Naive thymus-derived CD4-positive, alpha-beta T cell (primary cell): Measurements from ENCODE around the gene ZNF518A. TPM values are rescaled to one million over a fixed set of nuclear protein-coding genes. Genes with fewer than 3 reads are reported as not detected.

Source experiments
- ATAC-seq: fragments of 150-1000 bp; cut with Tn5 transposase; 2 replicates; pipeline ENCODE4 v1.10.0; 2021; ENCODE audit warnings: mild to moderate bottlenecking, moderate library complexity
- CTCF ChIA-PET: fragments of 350-600 bp; sonication (Branson Sonifier 250); formaldehyde crosslinking; loops from one replicate; lab custom pipeline; 2021; ENCODE audit warnings: antibody characterized with exemption; lab: Charles Lee
- POLR2A ChIA-PET: fragments of 350-600 bp; sonication (Branson Sonifier 250); formaldehyde crosslinking; loops from one replicate; lab custom pipeline; 2021; ENCODE audit warnings: antibody characterized with exemption, inconsistent platforms; lab: Charles Lee
- DNase-seq, 9 donors: peaks; one replicate each; pipeline versions ENCODE4 v3.0.0 to v3.0.0-alpha.2; 2020 to 2022; ENCODE audit warnings: mixed read lengths in 1 of 9
- H3K27ac ChIP-seq: one replicate; pipeline ENCODE4 v1.7.0; 2013; ENCODE audit warnings: mild to moderate bottlenecking, low read depth, low read length, moderate library complexity
- H3K27me3 ChIP-seq, 2 donors: one replicate each; pipeline ENCODE4 v1.7.0; 2013; ENCODE audit warnings: low read length in 2 of 2, mild to moderate bottlenecking in 2 of 2, moderate library complexity in 2 of 2; ENCODE audit not compliant: control insufficient read depth in 2 of 2, insufficient read depth in 2 of 2
- H3K36me3 ChIP-seq, 3 experiments: 1 replicate in 2 of 3; 2 replicates in 1 of 3; pipeline ENCODE4 v1.7.0; 2013; ENCODE audit warnings: low read length in 3 of 3, mild to moderate bottlenecking in 3 of 3, moderate library complexity in 1 of 3; ENCODE audit not compliant: insufficient read depth in 3 of 3, control insufficient read depth in 2 of 3
- H3K4me1 ChIP-seq, 2 donors: one replicate each; pipeline ENCODE4 v1.7.0; 2013; ENCODE audit warnings: low read length in 2 of 2, mild to moderate bottlenecking in 2 of 2, moderate library complexity in 1 of 2; ENCODE audit not compliant: control insufficient read depth in 2 of 2, insufficient read depth in 2 of 2
- H3K4me3 ChIP-seq: 2 replicates; pipeline ENCODE4 v1.7.0; 2013; ENCODE audit warnings: mild to moderate bottlenecking, low read length
- H3K9me3 ChIP-seq, 3 experiments: 1 replicate in 2 of 3; 2 replicates in 1 of 3; pipeline ENCODE4 v1.7.0; 2013; ENCODE audit warnings: low read length in 3 of 3; ENCODE audit not compliant: control insufficient read depth in 2 of 3
- H3K27ac Mint-ChIP-seq, 9 donors: one replicate each; pipeline ENCODE4 v1.8.0; 2020 to 2022; ENCODE audit warnings: mixed read lengths in 9 of 9, mild to moderate bottlenecking in 8 of 9, moderate library complexity in 5 of 9, inconsistent platforms in 2 of 9
- H3K27me3 Mint-ChIP-seq, 5 donors: one replicate each; pipeline ENCODE4 v1.8.0; 2021 to 2022; ENCODE audit warnings: mixed read lengths in 5 of 5, mild to moderate bottlenecking in 1 of 5
- H3K36me3 Mint-ChIP-seq, 5 donors: one replicate each; pipeline ENCODE4 v1.8.0; 2020 to 2022; ENCODE audit warnings: mixed read lengths in 5 of 5, mild to moderate bottlenecking in 3 of 5, inconsistent platforms in 1 of 5
- H3K4me1 Mint-ChIP-seq, 7 donors: one replicate each; pipeline ENCODE4 v1.8.0; 2020 to 2022; ENCODE audit warnings: mixed read lengths in 7 of 7, mild to moderate bottlenecking in 3 of 7, inconsistent platforms in 1 of 7
- H3K4me3 Mint-ChIP-seq, 10 donors: one replicate each; pipeline ENCODE4 v1.8.0; 2020 to 2022; ENCODE audit warnings: mild to moderate bottlenecking in 10 of 10, mixed read lengths in 10 of 10, moderate library complexity in 6 of 10, inconsistent platforms in 2 of 10
- H3K9me3 Mint-ChIP-seq, 11 donors: one replicate each; pipeline ENCODE4 v1.8.0; 2020 to 2022; ENCODE audit warnings: mixed read lengths in 11 of 11, mild to moderate bottlenecking in 4 of 11, inconsistent platforms in 1 of 11, moderate library complexity in 1 of 11
- intact Hi-C, 2 donors: fragments of 100-400 bp; cut with micrococcal nuclease; formaldehyde crosslinking; loops; one replicate each; pipeline ENCODE4 v1.15.1; 2023
- polyA plus RNA-seq, 2 donors: library from polyadenylated mRNA; unstranded; fragments of 300-500 nt; fragmentation: Illumina TruSeq; gene quantifications; one replicate each; pipeline ENCODE4 v1.2.3, GENCODE V29; 2021
- total RNA-seq, 6 experiments: library from RNA in 5 of 6; stranded (reverse) in 5 of 6; gene quantifications; 1 replicate in 5 of 6; 2 replicates in 1 of 6; pipeline ENCODE4 v1.2.3 and lab custom pipeline; 2021 to 2026

Gene ZNF518A
- total and polyA plus RNA-seq, 7 experiments from 2014 or later = 7.1 to 25.1 (median 20.5) TPM

DNA sequence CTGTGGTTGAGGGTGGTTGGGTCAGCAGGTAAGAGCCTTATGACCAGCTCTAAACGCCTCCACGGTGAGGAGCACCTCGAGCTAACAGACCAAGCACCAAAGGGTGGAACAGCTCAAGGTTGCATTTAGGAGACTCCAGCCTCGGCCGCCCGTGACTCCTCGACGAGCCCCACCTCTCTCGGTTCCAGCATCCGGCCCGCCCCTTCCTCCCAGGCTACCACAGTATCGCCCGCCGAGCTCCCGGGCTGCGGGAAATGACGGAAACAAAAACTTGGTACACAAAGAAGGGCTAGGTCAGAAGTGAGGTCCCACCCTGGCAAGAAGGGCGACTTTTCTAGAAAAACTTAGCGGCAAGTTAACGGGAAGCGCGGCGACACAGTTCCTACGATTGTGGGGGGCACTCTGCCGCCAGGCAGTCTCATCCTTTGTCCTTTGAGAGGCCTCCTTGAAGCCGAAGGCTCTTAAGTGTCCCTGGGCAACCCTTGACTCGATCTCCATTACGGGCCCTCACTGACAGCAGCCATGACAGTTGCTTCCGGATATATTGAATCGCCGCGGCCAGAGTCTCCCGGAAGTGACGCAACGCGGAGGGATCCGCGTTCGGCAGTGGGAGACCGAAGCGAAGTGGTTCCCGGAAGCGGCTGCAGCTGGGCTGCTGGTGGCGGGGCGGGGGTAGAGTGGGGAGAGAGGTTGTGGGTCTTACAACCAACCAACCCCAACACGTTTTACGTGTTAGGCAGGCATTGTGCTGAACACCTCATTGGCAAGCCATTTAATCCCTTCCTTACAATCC, 40.2 kb upstream of the ZNF518A start:
- peak overlapping the region; percentile 87 to 98 (median 94) for H3K4me3 Mint-ChIP-seq
- ChIA-PET CTCF (interaction anchor here (0.6 to 2.2 kb wide), 4 partner anchors 13 to 52 kb away, joined by 3 to 20 read pairs (median 4); partner anchors contain the start of gene ZNF518A), POLR2A (interaction anchor here (0.6 to 4.0 kb wide), 15 partner anchors 10 to 396 kb away, joined by 3 to 158 read pairs (median 4); partner anchors contain the start of genes CCNJ, DNTT, TCTN3 and ZNF518A)
- H3K36me3 Mint-ChIP-seq = peaks cover 4 to 24% (median 10%) of the 10 kb centered on the region in 5 donors
- peaks cover 29 to 36% (median 30%) of the 10 kb centered on the region in 5 donors for H3K27me3 Mint-ChIP-seq
- H3K27ac Mint-ChIP-seq = peak overlapping the region; percentile 96 to 99 (median 99)
- Histone ChIP-seq H3K36me3 (peaks cover 0 to 4% (median 0%) of the 10 kb centered on the region in 3 experiments), H3K27ac (peak overlapping the region; percentile 93), H3K9me3 (no peaks in the 10 kb centered on the region), H3K4me1 (peaks cover 4 to 8% of the 10 kb centered on the region in 2 donors), H3K27me3 (peaks cover 3 to 4% of the 10 kb centered on the region in 2 donors), H3K4me3 (peak overlapping the region; percentile 99)
- ATAC-seq (peak; percentile 94), DNase-seq (peak; percentile 87 to 94 (median 92))
- H3K9me3 Mint-ChIP-seq = peaks cover 0 to 18% (median 6%) of the 10 kb centered on the region in 11 donors
- intact Hi-C loops = loop anchor here (1.0 to 2.0 kb wide), 9 partner anchors 11 to 497 kb away; partner anchors contain the start of genes CC2D2B (in 2 of the 2), CCNJ (in 2 of the 2), ZNF518A (in 2 of the 2) and ALDH18A1 (in 1 of the 2)
- H3K4me1 Mint-ChIP-seq = peaks cover 0 to 15% (median 14%) of the 10 kb centered on the region in 7 donors

DNA sequence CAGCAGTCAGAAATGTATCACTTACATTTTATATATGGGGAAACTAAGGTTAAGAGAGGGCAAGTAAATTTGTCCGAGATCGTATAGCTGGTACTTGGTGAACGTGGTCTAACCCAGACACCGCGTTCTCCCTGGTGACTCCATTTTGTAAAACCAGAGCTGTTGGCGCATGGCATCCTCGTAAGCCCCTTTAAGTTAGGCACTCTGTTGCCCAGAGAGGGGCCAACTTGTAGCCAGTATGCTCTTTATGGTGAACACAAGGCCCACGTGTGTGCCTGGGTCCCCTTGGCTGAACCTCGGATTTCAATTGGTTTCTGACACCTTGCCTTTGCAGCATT, 39.7 kb upstream of the ZNF518A start:
- H3K9me3 ChIP-seq = no peaks in the 10 kb centered on the region
- peak overlapping the region; percentile 99 for H3K4me3 ChIP-seq
- CTCF ChIA-PET = interaction anchor here (1.4 to 2.2 kb wide), 2 partner anchors 13 to 39 kb away, joined by 3 to 20 read pairs; partner anchors contain the start of gene ZNF518A
- peaks cover 0 to 18% (median 6%) of the 10 kb centered on the region in 11 donors for H3K9me3 Mint-ChIP-seq
- peaks cover 4 to 8% of the 10 kb centered on the region in 2 donors for H3K4me1 ChIP-seq
- ATAC-seq (no peak), DNase-seq (no peak)
- peaks cover 0 to 15% (median 14%) of the 10 kb centered on the region in 7 donors for H3K4me1 Mint-ChIP-seq
- H3K36me3 Mint-ChIP-seq = peaks cover 4 to 26% (median 10%) of the 10 kb centered on the region in 5 donors
- H3K27me3 ChIP-seq = peaks cover 3 to 7% of the 10 kb centered on the region in 2 donors
- peak overlapping the region; percentile 93 for H3K27ac ChIP-seq
- H3K27me3 Mint-ChIP-seq = peaks cover 34 to 41% (median 35%) of the 10 kb centered on the region in 5 donors
- H3K4me3 Mint-ChIP-seq = peak overlapping the region; percentile 87 to 98 (median 94)
- POLR2A ChIA-PET = interaction anchor here (0.6 to 4.0 kb wide), 9 partner anchors 35 to 397 kb away, joined by 3 to 158 read pairs (median 4); partner anchors contain the start of genes CCNJ, DNTT, TCTN3 and ZNF518A
- intact Hi-C loops = loop anchor here (1.0 to 2.0 kb wide), 7 partner anchors 40 to 497 kb away; partner anchors contain the start of genes CC2D2B (in 2 of the 2), CCNJ (in 2 of the 2), ZNF518A (in 2 of the 2) and TM9SF3 (in 1 of the 2)
- H3K36me3 ChIP-seq = peaks cover 0 to 4% (median 0%) of the 10 kb centered on the region in 3 experiments
- peak overlapping the region; percentile 96 to 99 (median 99) for H3K27ac Mint-ChIP-seq

DNA sequence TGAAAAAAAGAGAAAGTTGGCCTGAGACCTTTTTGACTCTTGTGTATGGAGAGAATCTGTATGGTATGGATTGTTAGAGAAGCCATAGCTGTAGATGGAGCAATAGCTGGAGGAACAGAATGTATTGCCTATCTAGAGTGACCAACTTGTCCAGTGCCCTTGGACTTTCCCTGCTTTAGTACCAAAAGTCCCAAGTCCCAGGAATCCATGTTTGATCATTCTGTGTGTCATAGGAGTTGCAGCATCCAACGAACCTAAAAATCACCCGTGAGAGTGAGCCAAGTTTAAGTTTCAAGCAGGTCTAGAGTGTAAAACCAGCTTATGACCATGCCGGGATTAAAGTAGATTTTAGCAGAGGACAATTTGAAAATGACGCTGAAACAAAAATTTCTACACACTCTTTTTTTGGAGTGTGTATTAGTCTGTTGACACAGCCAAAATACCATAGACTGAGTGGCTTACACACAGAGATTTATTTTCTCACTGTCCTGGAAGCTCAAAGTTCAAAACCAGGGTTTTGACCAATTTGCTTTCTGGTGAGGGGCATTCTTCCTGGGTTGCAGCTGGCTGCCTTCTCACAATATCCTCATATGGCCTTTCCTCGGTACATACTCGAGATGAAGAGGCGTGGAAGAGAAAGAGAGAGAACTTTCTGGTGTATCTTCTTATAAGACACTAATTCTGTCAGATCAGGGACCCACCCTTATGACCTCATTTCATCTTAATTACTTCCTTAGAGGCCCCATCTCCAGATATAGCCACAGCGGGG, 36.9 kb upstream of the ZNF518A start:
- no peak overlapping the region for H3K27ac Mint-ChIP-seq
- CTCF ChIA-PET = interaction anchor here (1.5 kb wide), 1 partner anchor 37 kb away, joined by 6 read pairs; the partner anchor contains the start of gene ZNF518A

DNA sequence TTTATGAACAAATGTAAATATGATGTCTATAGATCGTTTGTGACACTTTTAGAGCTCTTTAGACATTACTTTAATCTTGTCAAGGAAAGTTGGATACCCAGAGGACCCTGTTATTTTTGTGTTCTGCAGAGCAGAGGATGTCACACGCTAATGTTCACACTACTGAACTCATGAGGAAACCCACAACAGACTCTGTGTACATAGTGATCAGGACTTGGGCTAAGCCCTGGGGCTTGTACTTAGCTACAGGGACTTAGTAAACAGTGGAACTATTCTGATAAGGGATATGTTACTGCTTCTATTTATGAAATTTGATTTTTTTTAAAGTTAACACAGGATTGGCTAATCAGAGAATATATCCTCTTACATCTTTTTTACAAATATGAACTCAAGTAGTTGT, 36.1 kb upstream of the ZNF518A start:
- intact Hi-C loops = no loop called here
- CTCF ChIA-PET = interaction anchor here (0.8 to 1.5 kb wide), 2 partner anchors 24 to 36 kb away, joined by 3 to 6 read pairs; partner anchors contain the start of gene ZNF518A
- peaks cover 3 to 7% of the 10 kb centered on the region in 2 donors for H3K27me3 ChIP-seq
- Mint-ChIP-seq H3K4me1 (peaks cover 0 to 14% (median 14%) of the 10 kb centered on the region in 7 donors), H3K27ac (no peak overlapping the region), H3K36me3 (peaks cover 0 to 20% (median 15%) of the 10 kb centered on the region in 5 donors), H3K27me3 (peaks cover 59 to 72% (median 69%) of the 10 kb centered on the region in 5 donors), H3K4me3 (no peak overlapping the region), H3K9me3 (peaks cover 3 to 23% (median 8%) of the 10 kb centered on the region in 11 donors)
- peaks cover 4 to 8% of the 10 kb centered on the region in 2 donors for H3K4me1 ChIP-seq
- H3K9me3 ChIP-seq = no peaks in the 10 kb centered on the region
- no peak for ATAC-seq
- H3K4me3 ChIP-seq = no peak overlapping the region
- DNase-seq = no peak
- H3K27ac ChIP-seq = no peak overlapping the region
- POLR2A ChIA-PET = interaction anchor here (0.6 to 0.9 kb wide), 3 partner anchors 19 to 1339 kb away, joined by 3 read pairs; no protein-coding TSS in a partner anchor
- peaks cover 0 to 4% (median 0%) of the 10 kb centered on the region in 3 experiments for H3K36me3 ChIP-seq

More for the DNA sequence above, 36.9 kb upstream of the ZNF518A start:
- Histone ChIP-seq H3K4me3 (no peak overlapping the region), H3K9me3 (no peaks in the 10 kb centered on the region), H3K27ac (no peak overlapping the region), H3K27me3 (peaks cover 3 to 7% of the 10 kb centered on the region in 2 donors), H3K4me1 (peaks cover 4 to 8% of the 10 kb centered on the region in 2 donors), H3K36me3 (peaks cover 0 to 4% (median 0%) of the 10 kb centered on the region in 3 experiments)
- Mint-ChIP-seq H3K36me3 (peaks cover 0 to 24% (median 15%) of the 10 kb centered on the region in 5 donors), H3K9me3 (peaks cover 3 to 23% (median 8%) of the 10 kb centered on the region in 11 donors), H3K4me1 (peaks cover 0 to 17% (median 14%) of the 10 kb centered on the region in 7 donors), H3K27me3 (peaks cover 55 to 64% (median 61%) of the 10 kb centered on the region in 5 donors), H3K4me3 (no peak overlapping the region)
- DNase-seq = no peak
- intact Hi-C loops = no loop called here
- ATAC-seq = no peak
- POLR2A ChIA-PET = interaction anchor here (1.4 kb wide), 1 partner anchor 37 kb away, joined by 8 read pairs; the partner anchor contains the start of gene ZNF518A

DNA sequence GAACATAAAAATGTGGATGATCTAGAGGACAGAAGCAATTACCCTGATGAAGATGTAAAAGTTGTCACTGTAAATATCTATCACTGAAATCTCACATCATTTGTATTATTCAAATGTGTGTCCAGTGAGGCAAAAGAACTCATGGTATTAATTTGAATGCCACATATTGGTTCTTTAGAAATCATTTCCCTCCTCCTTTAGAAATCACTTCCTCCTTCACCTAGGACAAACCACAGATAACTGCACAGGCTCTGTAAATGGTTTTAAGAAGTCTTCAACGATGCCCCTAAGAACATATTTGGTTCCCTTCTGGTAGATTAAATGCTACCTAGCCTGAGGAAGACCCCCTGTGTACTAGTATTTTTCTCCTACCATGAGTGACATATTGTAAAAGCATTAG, 33.1 kb upstream of the ZNF518A start:
- H3K9me3 Mint-ChIP-seq = peaks cover 3 to 13% (median 6%) of the 10 kb centered on the region in 11 donors
- Histone ChIP-seq H3K36me3 (no peaks in the 10 kb centered on the region), H3K9me3 (no peaks in the 10 kb centered on the region), H3K4me3 (no peak overlapping the region), H3K27me3 (peaks cover 3 to 7% of the 10 kb centered on the region in 2 donors), H3K4me1 (no peaks in the 10 kb centered on the region), H3K27ac (no peak overlapping the region)
- intact Hi-C loops = no loop called here
- ChIA-PET CTCF (no interaction called here), POLR2A (no interaction called here)
- H3K27ac Mint-ChIP-seq = no peak overlapping the region
- H3K4me3 Mint-ChIP-seq = no peak overlapping the region
- peaks cover 4 to 20% (median 8%) of the 10 kb centered on the region in 5 donors for H3K36me3 Mint-ChIP-seq
- ATAC-seq = no peak
- DNase-seq = no peak
- H3K4me1 Mint-ChIP-seq = peaks cover 0 to 2% (median 0%) of the 10 kb centered on the region in 7 donors
- H3K27me3 Mint-ChIP-seq = peaks cover 78 to 96% (median 92%) of the 10 kb centered on the region in 5 donors
